Gastroesophageal sphincter (tissue), 3 donors: ENCODE measurements around the gene RAB11FIP3.

Experiments
- CTCF ChIP-seq, 4 experiments: fragments of 200-600 bp in 2 of 4; fragments of 450-650 bp in 2 of 4; sonication (generic) in 1 of 4; IDR thresholded peaks; one replicate each; pipeline ENCODE4 v1.5.1; 2017 to 2019; ENCODE audit warnings: antibody characterized with exemption in 4 of 4, mild to moderate bottlenecking in 2 of 4, moderate library complexity in 2 of 4
- POLR2A ChIP-seq, 2 donors: fragments of 450-650 bp; IDR thresholded peaks; one replicate each; pipeline ENCODE4 v1.6.1; 2017; ENCODE audit warnings: antibody characterized with exemption in 2 of 2, mild to moderate bottlenecking in 2 of 2, moderate library complexity in 1 of 2

GRCh38 chr16:567373-568256 lies 142.2 kb downstream of the RAB11FIP3 start:
- TF ChIP-seq POLR2A (IDR thresholded peaks at IDR 0.05) (no peak), CTCF (IDR thresholded peaks at IDR 0.05) (no peak)
